ENCODE measurements around the gene TDRD1.

DNA sequence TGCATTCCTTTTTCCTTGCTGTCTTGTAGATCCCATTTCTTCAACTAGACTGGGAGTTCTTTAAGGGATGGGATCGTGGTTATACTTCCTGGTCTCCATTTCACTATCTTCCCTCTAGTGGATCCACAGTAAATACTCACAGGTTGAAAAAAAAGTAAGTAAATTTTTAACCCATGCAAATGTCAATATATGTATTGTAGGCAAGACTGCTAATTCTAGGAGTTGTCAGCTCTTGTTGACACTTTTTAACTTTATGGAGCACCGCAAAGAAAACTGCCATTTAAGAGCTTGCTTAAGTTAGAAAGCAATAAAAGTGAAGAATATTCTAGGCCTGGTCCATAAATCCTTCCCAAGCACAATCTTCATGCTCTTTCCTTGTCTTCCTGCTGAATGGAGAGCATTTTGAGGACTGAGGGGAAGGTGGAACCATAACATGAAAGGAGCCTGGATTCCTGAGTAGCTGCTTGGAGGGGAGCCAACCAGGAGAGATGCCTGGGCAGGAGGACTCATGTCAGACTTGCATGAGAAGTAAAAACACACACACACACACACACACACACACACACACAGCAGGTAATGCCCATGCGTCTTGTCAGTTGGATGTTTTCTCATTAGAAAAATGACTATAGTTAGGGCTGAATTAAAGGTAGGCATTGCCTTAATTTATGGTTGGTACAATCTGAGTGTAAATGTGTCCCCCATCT, 92.1 kb downstream of the TDRD1 start:
- TF ChIP-seq, protein P1, sequence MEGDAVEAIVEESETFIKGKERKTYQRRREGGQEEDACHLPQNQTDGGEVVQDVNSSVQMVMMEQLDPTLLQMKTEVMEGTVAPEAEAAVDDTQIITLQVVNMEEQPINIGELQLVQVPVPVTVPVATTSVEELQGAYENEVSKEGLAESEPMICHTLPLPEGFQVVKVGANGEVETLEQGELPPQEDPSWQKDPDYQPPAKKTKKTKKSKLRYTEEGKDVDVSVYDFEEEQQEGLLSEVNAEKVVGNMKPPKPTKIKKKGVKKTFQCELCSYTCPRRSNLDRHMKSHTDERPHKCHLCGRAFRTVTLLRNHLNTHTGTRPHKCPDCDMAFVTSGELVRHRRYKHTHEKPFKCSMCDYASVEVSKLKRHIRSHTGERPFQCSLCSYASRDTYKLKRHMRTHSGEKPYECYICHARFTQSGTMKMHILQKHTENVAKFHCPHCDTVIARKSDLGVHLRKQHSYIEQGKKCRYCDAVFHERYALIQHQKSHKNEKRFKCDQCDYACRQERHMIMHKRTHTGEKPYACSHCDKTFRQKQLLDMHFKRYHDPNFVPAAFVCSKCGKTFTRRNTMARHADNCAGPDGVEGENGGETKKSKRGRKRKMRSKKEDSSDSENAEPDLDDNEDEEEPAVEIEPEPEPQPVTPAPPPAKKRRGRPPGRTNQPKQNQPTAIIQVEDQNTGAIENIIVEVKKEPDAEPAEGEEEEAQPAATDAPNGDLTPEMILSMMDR (IDR thresholded peaks at IDR 0.05; ENCODE audit: extremely low read depth in 1 of 2, insufficient read depth in 1 of 2, low read depth in 1 of 2, low read length in 2 of 2), result no peak
- no peak for TF ChIP-seq EZH2 (IDR thresholded peaks at IDR 0.05; ENCODE audit: borderline replicate concordance, low read depth, low read length, severe bottlenecking)
- no peak for TF ChIP-seq POLR2A (IDR thresholded peaks at IDR 0.05; ENCODE audit: low read depth, low read length)
- TF ChIP-seq POLR2AphosphoS5 (IDR thresholded peaks at IDR 0.05; ENCODE audit: insufficient read depth, low read depth, low read length), result no peak
- no peak for TF ChIP-seq MYC (IDR thresholded peaks at IDR 0.05; ENCODE audit: low read depth, low read length)
- TF ChIP-seq, protein P2, sequence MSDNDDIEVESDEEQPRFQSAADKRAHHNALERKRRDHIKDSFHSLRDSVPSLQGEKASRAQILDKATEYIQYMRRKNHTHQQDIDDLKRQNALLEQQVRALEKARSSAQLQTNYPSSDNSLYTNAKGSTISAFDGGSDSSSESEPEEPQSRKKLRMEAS (IDR thresholded peaks at IDR 0.05; ENCODE audit: insufficient read depth, insufficient read length), result no peak
- TF ChIP-seq FOS (IDR thresholded peaks at IDR 0.05; ENCODE audit: borderline replicate concordance, insufficient read depth, low read length), result no peak
- TF ChIP-seq JUN (IDR thresholded peaks at IDR 0.05; ENCODE audit: borderline replicate concordance, insufficient read depth, insufficient read length, low read depth), result no peak
